ENCODE measurements around the gene ROCK2. TPM values are rescaled to one million over a fixed set of nuclear protein-coding genes. Genes with fewer than 3 reads are reported as not detected.
"Not testable (repeated sequence)": the region's sequence is repeated elsewhere in the genome, so short reads cannot be mapped to it uniquely, and the experiment has no call there.

The ROCK2 gene
- total RNA-seq, 4 donors from 2014 or later, result 21.8 to 54.0 (median 26.6) TPM

GRCh38 chr2:11234309-11234708, 110.1 kb downstream of the ROCK2 start:
- H3K4me3 ChIP-seq, result no peak overlapping the region
- no peak for DNase-seq (ENCODE audit: low spot score in 2 of 2)
- H3K27ac ChIP-seq, result no peak overlapping the region
- H3K4me1 ChIP-seq, result no peaks in the 10 kb centered on the region
- no peaks in the 10 kb centered on the region for H3K36me3 ChIP-seq
- no peaks in the 10 kb centered on the region for H3K9me3 ChIP-seq
- WGBS, result 60% methylated on average over 1 of the region's 1 CpG
- no peak for TF ChIP-seq POLR2AphosphoS5 (IDR thresholded peaks at IDR 0.05)
- TF ChIP-seq EP300 (IDR thresholded peaks at IDR 0.05), result no peak
- no peak for TF ChIP-seq POLR2A (IDR thresholded peaks at IDR 0.05)
- TF ChIP-seq CTCF (IDR thresholded peaks at IDR 0.05), result peak; percentile 23 to 24
- H3K27me3 ChIP-seq, result no peaks in the 10 kb centered on the region

GRCh38 chr2:11231193-11231592, 113.2 kb downstream of the ROCK2 start:
- DNase-seq (ENCODE audit: low spot score in 2 of 2), result not testable (repeated sequence)

GRCh38 chr2:11228692-11229091, 115.7 kb downstream of the ROCK2 start:
- WGBS, result 68% methylated on average over 1 of the region's 1 CpG
- H3K27me3 ChIP-seq, result no peaks in the 10 kb centered on the region
- no peaks in the 10 kb centered on the region for H3K36me3 ChIP-seq
- TF ChIP-seq POLR2AphosphoS5 (IDR thresholded peaks at IDR 0.05), result no peak
- no peak for TF ChIP-seq CTCF (IDR thresholded peaks at IDR 0.05)
- no peak for DNase-seq (ENCODE audit: low spot score in 2 of 2)
- no peaks in the 10 kb centered on the region for H3K9me3 ChIP-seq
- H3K27ac ChIP-seq, result no peak overlapping the region
- no peaks in the 10 kb centered on the region for H3K4me1 ChIP-seq
- H3K4me3 ChIP-seq, result no peak overlapping the region

More at GRCh38 chr2:11231193-11231592, 113.2 kb downstream of the ROCK2 start:
- not testable (repeated sequence) for H3K4me3 ChIP-seq, H3K36me3 ChIP-seq, H3K4me1 ChIP-seq, H3K9me3 ChIP-seq, H3K27ac ChIP-seq, H3K27me3 ChIP-seq
- WGBS, result 85% methylated on average over 11 of the region's 11 CpGs

- DNase-seq (ENCODE audit: low spot score in 2 of 2), result no peak
- no peaks in the 10 kb centered on the region for H3K4me1 ChIP-seq
- TF ChIP-seq CTCF (IDR thresholded peaks at IDR 0.05) (no peak), POLR2AphosphoS5 (IDR thresholded peaks at IDR 0.05) (no peak), POLR2A (IDR thresholded peaks at IDR 0.05) (no peak), EP300 (IDR thresholded peaks at IDR 0.05) (no peak)
- no peaks in the 10 kb centered on the region for H3K9me3 ChIP-seq
- no peak overlapping the region for H3K27ac ChIP-seq
- no peaks in the 10 kb centered on the region for H3K36me3 ChIP-seq
- H3K4me3 ChIP-seq, result no peak overlapping the region
- H3K27me3 ChIP-seq, result no peaks in the 10 kb centered on the region
These were observed 116.8 kb downstream of the ROCK2 start for GRCh38 chr2:11227595-11227994.

GRCh38 chr2:11224887-11225286, 119.5 kb downstream of the ROCK2 start:
- peaks cover 12% of the 10 kb centered on the region for H3K36me3 ChIP-seq
- TF ChIP-seq POLR2AphosphoS5 (IDR thresholded peaks at IDR 0.05) (no peak), POLR2A (IDR thresholded peaks at IDR 0.05) (no peak), CTCF (IDR thresholded peaks at IDR 0.05) (no peak), EP300 (IDR thresholded peaks at IDR 0.05) (no peak)

GRCh38 chr2:11222845-11223244, 121.6 kb downstream of the ROCK2 start:
- no peak for DNase-seq (ENCODE audit: low spot score in 2 of 2)
- peaks cover 30% of the 10 kb centered on the region for H3K36me3 ChIP-seq
- no peak overlapping the region for H3K4me3 ChIP-seq
- H3K27ac ChIP-seq, result no peak overlapping the region
- H3K4me1 ChIP-seq, result no peaks in the 10 kb centered on the region
- TF ChIP-seq EP300 (IDR thresholded peaks at IDR 0.05) (no peak), POLR2AphosphoS5 (IDR thresholded peaks at IDR 0.05) (no peak), CTCF (IDR thresholded peaks at IDR 0.05) (no peak), POLR2A (IDR thresholded peaks at IDR 0.05) (no peak)
- H3K9me3 ChIP-seq, result no peaks in the 10 kb centered on the region
- 89% methylated on average over 5 of the region's 5 CpGs for WGBS
- no peaks in the 10 kb centered on the region for H3K27me3 ChIP-seq

More at GRCh38 chr2:11224887-11225286, 119.5 kb downstream of the ROCK2 start:
- Histone ChIP-seq H3K9me3 (no peaks in the 10 kb centered on the region), H3K4me1 (no peaks in the 10 kb centered on the region), H3K4me3 (no peak overlapping the region), H3K27ac (no peak overlapping the region), H3K27me3 (no peaks in the 10 kb centered on the region)
- no peak for DNase-seq (ENCODE audit: low spot score in 2 of 2)
